ENCODE measurements around the gene AIM2. TPM values are rescaled to one million over a fixed set of nuclear protein-coding genes. Genes with fewer than 3 reads are reported as not detected.

The AIM2 gene
- total and polyA plus RNA-seq, 10 of the 15 experiments (the other 5 are each of a cell fraction or from before 2014, with no cell fraction given): 7.9 to 35.7 (median 12.8) TPM

DNA sequence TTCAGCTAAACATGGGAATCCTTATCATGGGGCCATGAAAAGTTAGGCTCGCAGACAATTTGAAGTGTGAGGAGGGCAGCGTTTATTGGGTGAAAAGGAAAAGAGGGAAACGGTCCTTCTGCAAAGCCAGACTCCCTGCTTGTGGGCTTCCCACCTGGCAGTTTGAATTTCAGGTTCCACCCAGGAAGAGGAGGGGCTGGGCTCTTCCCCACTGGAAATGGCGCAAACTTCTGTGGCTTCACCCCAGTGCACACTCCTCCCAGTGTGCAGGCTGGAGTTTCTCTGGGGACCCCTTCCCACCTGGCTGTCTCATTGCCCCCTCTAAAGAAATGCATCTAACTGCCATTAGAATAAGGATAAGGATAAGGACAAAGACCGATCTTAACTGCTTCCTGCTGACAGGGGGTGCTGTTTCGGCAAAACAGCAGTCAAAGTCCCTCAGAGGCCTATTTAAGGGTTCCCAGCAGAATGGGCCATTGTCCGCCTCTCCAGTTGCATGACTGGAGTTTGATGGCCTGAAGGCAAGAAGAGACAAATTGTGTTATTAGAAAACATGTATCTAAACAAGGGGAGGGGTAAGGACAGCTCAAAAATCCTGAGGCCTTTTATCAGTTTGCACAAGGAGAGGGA is 20.4 kb downstream of the AIM2 start:
- H3K79me2 ChIP-seq (ENCODE audit: control insufficient read depth, insufficient read depth, low read length): no peaks in the 10 kb centered on the region
- RAD21 ChIA-PET (ENCODE audit: unreplicated experiment): interaction anchor here (0.6 kb wide), 2 partner anchors 20 to 78 kb away, joined by 3 to 4 read pairs; partner anchors contain the start of gene AIM2
- TF ChIP-seq, protein P1, sequence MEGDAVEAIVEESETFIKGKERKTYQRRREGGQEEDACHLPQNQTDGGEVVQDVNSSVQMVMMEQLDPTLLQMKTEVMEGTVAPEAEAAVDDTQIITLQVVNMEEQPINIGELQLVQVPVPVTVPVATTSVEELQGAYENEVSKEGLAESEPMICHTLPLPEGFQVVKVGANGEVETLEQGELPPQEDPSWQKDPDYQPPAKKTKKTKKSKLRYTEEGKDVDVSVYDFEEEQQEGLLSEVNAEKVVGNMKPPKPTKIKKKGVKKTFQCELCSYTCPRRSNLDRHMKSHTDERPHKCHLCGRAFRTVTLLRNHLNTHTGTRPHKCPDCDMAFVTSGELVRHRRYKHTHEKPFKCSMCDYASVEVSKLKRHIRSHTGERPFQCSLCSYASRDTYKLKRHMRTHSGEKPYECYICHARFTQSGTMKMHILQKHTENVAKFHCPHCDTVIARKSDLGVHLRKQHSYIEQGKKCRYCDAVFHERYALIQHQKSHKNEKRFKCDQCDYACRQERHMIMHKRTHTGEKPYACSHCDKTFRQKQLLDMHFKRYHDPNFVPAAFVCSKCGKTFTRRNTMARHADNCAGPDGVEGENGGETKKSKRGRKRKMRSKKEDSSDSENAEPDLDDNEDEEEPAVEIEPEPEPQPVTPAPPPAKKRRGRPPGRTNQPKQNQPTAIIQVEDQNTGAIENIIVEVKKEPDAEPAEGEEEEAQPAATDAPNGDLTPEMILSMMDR (IDR thresholded peaks at IDR 0.05 in 2 of 3, conservative IDR thresholded peaks at IDR 0.05 in 1 of 3; ENCODE audit: control insufficient read depth in 2 of 3, extremely low read depth in 1 of 3, insufficient read depth in 1 of 3, low read depth in 3 of 3, low read length in 3 of 3): peak in 2 of 3 experiments; percentile 22 to 29; a peak in 1 of 6 replicates
- TF ChIP-seq POLR2A (IDR thresholded peaks at IDR 0.05; ENCODE audit: low read depth, low read length) (0 out of 2 replicates have a peak, but pooled peaks have one; percentile 18), SREBF1 (IDR thresholded peaks at IDR 0.05; ENCODE audit: low read length) (no peak), POU2F2 (IDR thresholded peaks at IDR 0.05; ENCODE audit: borderline replicate concordance, low read depth, low read length) (0 out of 3 replicates have a peak, but pooled peaks have one; percentile 17), POLR2AphosphoS2 (IDR thresholded peaks at IDR 0.05; ENCODE audit: low read depth, low read length) (0 out of 2 replicates have a peak, but pooled peaks have one; percentile 3), BCL11A (IDR thresholded peaks at IDR 0.05; ENCODE audit: low read depth, low read length) (no peak)
- DNase-seq (ENCODE audit: low read depth, low spot score) (no peak), ATAC-seq (peak; percentile 53), FAIRE-seq (no peak)
- no peak overlapping the region for H2AFZ ChIP-seq (ENCODE audit: control insufficient read depth, low read depth, low read length)
- BruUV-seq (replicated peaks): no TSS peak
- H3K9ac ChIP-seq (ENCODE audit: control insufficient read depth, insufficient read depth, low read length): no peak overlapping the region
- no peaks in the 10 kb centered on the region for H3K4me1 ChIP-seq (ENCODE audit: control insufficient read depth, insufficient read depth, low read length)
- CTCF ChIA-PET: interaction anchor here (0.6 to 6.0 kb wide), 5 partner anchors 14 to 85 kb away, joined by 3 to 51 read pairs (median 5); no protein-coding TSS in a partner anchor
- in situ Hi-C loops (cut with MboI): no loop called here
- intact Hi-C loops (cut with micrococcal nuclease; ENCODE audit: unreplicated experiment): loop anchor here (5.0 kb wide), 1 partner anchor 34 kb away; no protein-coding TSS in a partner anchor
- H3K4me3 ChIP-seq: no peak overlapping the region
- POLR2A ChIA-PET: interaction anchor here (0.5 to 1.2 kb wide), 5 partner anchors 11 to 1097 kb away, joined by 3 to 4 read pairs (median 3); no protein-coding TSS in a partner anchor
- WGBS (ENCODE audit: insufficient coverage, insufficient replicate concordance, low lambda C conversion rate, missing lambda C conversion rate): 60% methylated on average over 7 of the region's 7 CpGs
- no peaks in the 10 kb centered on the region for H3K27me3 ChIP-seq (replicated peaks in 1 of 2; ENCODE audit: control insufficient read depth in 2 of 2, insufficient read depth in 2 of 2, low read length in 1 of 2)
- SMC1A ChIA-PET (ENCODE audit: uncharacterized antibody, unreplicated experiment): interaction anchor here (0.8 to 7.0 kb wide), 4 partner anchors 14 to 33 kb away, joined by 3 to 50 read pairs (median 4); partner anchors contain the start of gene AIM2
- H3K27ac ChIP-seq (ENCODE audit: control insufficient read depth, insufficient read depth): no peak overlapping the region
- H3K9me3 ChIP-seq (replicated peaks; ENCODE audit: control insufficient read depth, insufficient read depth, low read length): no peaks in the 10 kb centered on the region
- H3K36me3 ChIP-seq (ENCODE audit: control insufficient read depth in 2 of 2, insufficient read depth in 2 of 2, low read length in 1 of 2): peaks cover 8 to 34% of the 10 kb centered on the region in 2 experiments
- H4K20me1 ChIP-seq (ENCODE audit: control insufficient read depth, insufficient read depth): no peaks in the 10 kb centered on the region
- no peak overlapping the region for H3K4me2 ChIP-seq (ENCODE audit: control insufficient read depth, insufficient read depth)

Measured in GM12878 (cell line).